GM23248 (cell line): ENCODE results near the gene KRT38. TPM values are rescaled to one million over a fixed set of nuclear protein-coding genes. Genes with fewer than 3 reads are reported as not detected.
A peak's percentile ranks its signal among the peaks of the same experiment; 100 is the strongest.

Experiments used
- DNase-seq: peaks from one replicate; pipeline ENCODE4 v3.0.0-alpha.2; 2015
- H2AFZ ChIP-seq: fragments of 200-600 bp; sonication (generic); 2 replicates; pipeline ENCODE4 v1.6.1; 2016; ENCODE audit warnings: antibody characterized with exemption
- H3F3A ChIP-seq: fragments of 200-600 bp; sonication (generic); 2 replicates; pipeline ENCODE4 v1.6.1; 2016; ENCODE audit warnings: mild to moderate bottlenecking, antibody characterized with exemption, mixed run types; ENCODE audit not compliant: insufficient read depth
- H3K27ac ChIP-seq: fragments of 200-600 bp; sonication (generic); 2 replicates; pipeline ENCODE4 v1.5.1; 2016; ENCODE audit warnings: mild to moderate bottlenecking
- H3K27me3 ChIP-seq: fragments of 200-600 bp; sonication (generic); replicated peaks from 2 replicates; pipeline ENCODE4 v1.6.1; 2016; ENCODE audit warnings: mild to moderate bottlenecking; ENCODE audit not compliant: insufficient read depth
- H3K36me3 ChIP-seq: fragments of 200-600 bp; sonication (generic); 2 replicates; pipeline ENCODE4 v1.6.1; 2016; ENCODE audit warnings: low read depth, mild to moderate bottlenecking
- H3K4me1 ChIP-seq: fragments of 200-600 bp; sonication (generic); 2 replicates; pipeline ENCODE4 v1.6.1; 2016; ENCODE audit warnings: mild to moderate bottlenecking; ENCODE audit not compliant: insufficient read depth
- H3K4me2 ChIP-seq: fragments of 200-600 bp; sonication (generic); one replicate; pipeline ENCODE4 v1.6.1; 2016; ENCODE audit warnings: mild to moderate bottlenecking; ENCODE audit not compliant: unreplicated experiment
- H3K4me3 ChIP-seq: fragments of 200-600 bp; sonication (generic); 2 replicates; pipeline ENCODE4 v1.5.1; 2016; ENCODE audit warnings: mild to moderate bottlenecking
- H3K79me2 ChIP-seq: fragments of 200-600 bp; sonication (generic); 2 replicates; pipeline ENCODE4 v1.6.1; 2016; ENCODE audit warnings: mild to moderate bottlenecking; ENCODE audit not compliant: insufficient read depth
- H3K9ac ChIP-seq: fragments of 200-600 bp; sonication (generic); 2 replicates; pipeline ENCODE4 v1.6.1; 2016; ENCODE audit warnings: mild to moderate bottlenecking
- H3K9me2 ChIP-seq: fragments of 200-600 bp; sonication (generic); 2 replicates; pipeline ENCODE4 v1.6.1; 2016; ENCODE audit warnings: mixed run types, mild to moderate bottlenecking, moderate library complexity; ENCODE audit not compliant: insufficient read depth
- H3K9me3 ChIP-seq: fragments of 200-600 bp; sonication (generic); one replicate; pipeline ENCODE4 v1.6.1; 2017; ENCODE audit warnings: low read depth
- H4K20me1 ChIP-seq: fragments of 200-600 bp; sonication (generic); 2 replicates; pipeline ENCODE4 v1.6.0; 2016; ENCODE audit not compliant: insufficient read depth
- EZH2 ChIP-seq: fragments of 200-600 bp; sonication (generic); IDR thresholded peaks from 2 replicates; pipeline ENCODE4 v1.6.1; 2018; ENCODE audit warnings: antibody characterized with exemption, mild to moderate bottlenecking; ENCODE audit not compliant: insufficient read depth, poor library complexity, severe bottlenecking
- EZH2phosphoT487 ChIP-seq: fragments of 200-600 bp; sonication (generic); IDR thresholded peaks from 2 replicates; pipeline ENCODE4 v1.6.1; 2018; ENCODE audit warnings: antibody characterized with exemption, moderate library complexity, mild to moderate bottlenecking, low read depth; ENCODE audit not compliant: insufficient read depth
- WGBS, 2 experiments: methylation state at CpG; one replicate each; pipeline ENCODE4 v1.1.6; 2015 to 2017; ENCODE audit warnings: low lambda C conversion rate in 2 of 2, low coverage in 1 of 2; ENCODE audit errors: missing lambda C conversion rate in 2 of 2; 5-methylcytosine and 5-hydroxymethylcytosine counted together
- in situ Hi-C: fragments of 300-500 bp; cut with MboI; formaldehyde crosslinking; loops from 2 replicates; pipeline ENCODE4 v1.15.0; 2020
- polyA plus RNA-seq: library from polyadenylated mRNA; unstranded; fragments of >200 nt; fragmentation: Nextera tagmentation; extraction: Ambion mirVana; gene quantifications from 2 replicates; pipeline ENCODE4 v1.2.1, GENCODE V29; 2016
- total RNA-seq: library from RNA; depleted of rRNA; stranded (reverse); fragments of >200 nt; shearing (Covaris generic); gene quantifications from 2 replicates; pipeline ENCODE4 v1.2.3, GENCODE V29; 2014

KRT38 gene
- total and polyA plus RNA-seq, 2 experiments from 2014 or later: not detected

DNA sequence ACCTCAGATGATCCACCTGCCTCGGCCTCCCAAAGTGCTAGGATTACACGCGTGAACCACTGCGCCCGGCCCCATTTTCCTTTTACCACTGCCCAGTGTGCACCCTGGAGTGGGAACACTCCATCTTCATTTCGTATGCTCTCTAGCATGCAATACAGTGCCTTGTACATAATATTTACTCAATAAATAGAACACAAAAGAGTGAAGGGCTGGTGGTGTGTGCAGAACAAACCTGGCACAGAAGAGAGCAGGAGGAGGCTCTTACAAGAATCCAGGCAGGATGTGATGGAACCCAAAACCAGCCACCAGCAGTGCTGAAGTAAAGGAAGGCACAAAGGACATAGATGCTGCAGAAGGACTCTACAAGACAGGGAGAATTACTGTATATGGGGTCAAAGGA lies 23.7 kb downstream of the KRT38 start:
- H3K4me1 ChIP-seq: peaks cover 48% of the 10 kb centered on the region
- no peaks in the 10 kb centered on the region for H4K20me1 ChIP-seq
- peak overlapping the region; percentile 8 for H3K4me2 ChIP-seq
- H3K27ac ChIP-seq: no peak overlapping the region
- H3K9ac ChIP-seq: no peak overlapping the region
- H3K36me3 ChIP-seq: no peaks in the 10 kb centered on the region
- no peak overlapping the region for H3K4me3 ChIP-seq
- H2AFZ ChIP-seq: no peak overlapping the region
- in situ Hi-C loops: no loop called here
- no peaks in the 10 kb centered on the region for H3F3A ChIP-seq
- TF ChIP-seq EZH2phosphoT487 (no peak), EZH2 (no peak)
- no peaks in the 10 kb centered on the region for H3K27me3 ChIP-seq
- WGBS, 2 experiments: 94 to 95% methylated on average over 6 of the region's 6 CpGs
- no peaks in the 10 kb centered on the region for H3K9me2 ChIP-seq
- no peaks in the 10 kb centered on the region for H3K9me3 ChIP-seq
- H3K79me2 ChIP-seq: no peaks in the 10 kb centered on the region
- DNase-seq: no peak

DNA sequence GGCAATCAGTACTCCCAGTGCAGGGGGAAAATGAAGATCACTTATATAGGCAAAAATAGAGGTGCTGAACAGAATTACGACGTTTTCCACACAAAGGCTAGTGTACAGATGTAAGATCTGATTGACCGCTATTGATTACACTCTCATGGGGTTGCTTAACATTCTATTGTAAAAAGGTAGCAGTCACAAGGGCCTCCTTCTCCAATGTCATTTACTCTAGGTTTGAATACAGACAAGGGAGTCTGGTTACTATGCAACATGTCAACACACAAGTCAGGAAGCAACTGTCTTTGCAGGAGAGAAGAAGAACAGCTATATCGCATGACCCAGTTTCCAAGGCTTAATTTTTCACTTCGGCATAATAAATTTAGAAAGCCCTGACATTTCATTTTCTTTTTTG lies 24.3 kb downstream of the KRT38 start:
- no peak overlapping the region for H3K27ac ChIP-seq
- 87 to 93% methylated on average over 5 of the region's 5 CpGs for WGBS, 2 experiments
- H3K9me2 ChIP-seq: no peaks in the 10 kb centered on the region
- peaks cover 48% of the 10 kb centered on the region for H3K4me1 ChIP-seq
- H2AFZ ChIP-seq: no peak overlapping the region
- DNase-seq: no peak
- no peak overlapping the region for H3K4me3 ChIP-seq
- no peaks in the 10 kb centered on the region for H3K9me3 ChIP-seq
- H3K36me3 ChIP-seq: no peaks in the 10 kb centered on the region
- TF ChIP-seq EZH2 (no peak), EZH2phosphoT487 (no peak)
- no peaks in the 10 kb centered on the region for H3F3A ChIP-seq
- no peaks in the 10 kb centered on the region for H4K20me1 ChIP-seq
- H3K4me2 ChIP-seq: no peak overlapping the region
- no peak overlapping the region for H3K9ac ChIP-seq
- H3K79me2 ChIP-seq: no peaks in the 10 kb centered on the region
- H3K27me3 ChIP-seq: no peaks in the 10 kb centered on the region
- in situ Hi-C loops: no loop called here

DNA sequence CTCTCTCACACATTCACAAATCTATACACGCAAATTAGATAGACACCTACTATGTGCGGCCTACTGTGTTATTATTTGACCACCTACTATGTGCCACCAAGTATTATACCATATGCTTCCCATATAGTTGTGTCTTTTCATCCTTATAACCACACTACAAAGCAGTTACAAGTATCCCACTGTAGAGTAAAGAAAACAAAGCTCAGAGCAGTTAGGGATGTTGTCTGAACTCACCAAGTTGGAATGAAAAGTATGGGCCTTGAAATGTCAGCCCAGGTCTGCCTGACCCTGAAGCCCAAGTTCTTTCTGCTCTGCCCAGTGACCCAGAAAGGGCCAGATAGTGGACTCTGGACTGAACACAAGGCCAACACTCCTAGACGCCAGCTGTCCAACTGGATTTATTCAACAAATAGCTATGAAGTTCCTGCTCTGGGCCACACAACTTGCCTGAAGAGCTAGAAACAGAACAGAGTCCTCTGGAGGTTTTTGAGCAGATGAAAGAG lies 24.9 kb downstream of the KRT38 start:
- Histone ChIP-seq H3K4me2 (peak overlapping the region; percentile 8), H3K9ac (no peak overlapping the region), H3K27me3 (no peaks in the 10 kb centered on the region), H2AFZ (no peak overlapping the region), H3K4me1 (peaks cover 42% of the 10 kb centered on the region), H3K79me2 (no peaks in the 10 kb centered on the region), H3F3A (no peaks in the 10 kb centered on the region), H3K27ac (0 out of 2 replicates have a peak overlapping the region, but pooled peaks have one; percentile 13), H3K9me3 (no peaks in the 10 kb centered on the region), H3K9me2 (no peaks in the 10 kb centered on the region), H4K20me1 (no peaks in the 10 kb centered on the region), H3K36me3 (no peaks in the 10 kb centered on the region), H3K4me3 (no peak overlapping the region)
- TF ChIP-seq EZH2phosphoT487: no peak
- TF ChIP-seq EZH2: no peak
- in situ Hi-C loops: no loop called here
- peak; percentile 39 for DNase-seq
- 77 to 84% methylated on average over 3 of the region's 3 CpGs for WGBS, 2 experiments

DNA sequence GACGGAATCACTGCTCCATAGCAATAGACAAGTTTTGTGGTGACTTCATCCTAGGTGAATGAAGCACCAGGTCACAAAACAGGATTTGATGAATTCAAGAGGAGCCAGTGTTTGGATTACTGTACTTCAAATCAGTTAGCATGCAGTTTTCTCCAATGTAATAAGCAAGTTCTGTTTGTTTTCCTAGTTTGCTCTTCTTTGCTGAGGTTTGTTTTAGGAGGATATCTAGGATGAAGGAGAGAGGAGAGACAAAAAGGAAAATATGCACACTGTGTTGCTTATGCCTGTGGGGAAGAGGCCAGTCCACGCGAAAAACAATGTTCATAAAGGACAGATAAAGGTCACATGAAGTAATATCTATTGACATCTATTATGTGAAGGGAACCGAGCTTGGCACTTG lies 25.4 kb downstream of the KRT38 start:
- 93 to 98% methylated on average over 4 of the region's 4 CpGs for WGBS, 2 experiments
- no peak for DNase-seq
- no peak overlapping the region for H3K27ac ChIP-seq

DNA sequence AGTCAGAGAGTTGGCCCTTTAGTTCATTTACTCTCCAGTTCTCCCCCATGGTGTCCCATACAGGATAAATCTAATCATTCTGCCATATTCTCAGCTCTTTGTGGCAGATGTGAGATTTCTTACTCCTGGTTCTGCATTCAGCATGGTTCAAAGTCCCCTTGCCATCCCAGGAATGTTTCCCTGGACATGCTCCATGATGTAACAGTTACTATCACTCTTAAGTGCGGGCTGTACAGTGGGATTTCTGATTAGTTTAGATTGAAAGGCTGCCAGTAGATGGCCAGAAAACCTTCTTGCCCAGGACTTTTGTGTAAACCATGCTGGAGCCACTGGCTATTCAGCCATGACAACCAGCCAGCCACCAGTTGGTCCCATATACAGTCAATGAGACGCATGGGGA lies 26.8 kb downstream of the KRT38 start:
- 86 to 89% methylated on average over 2 of the region's 2 CpGs for WGBS, 2 experiments
- no peak for DNase-seq
- no peak for TF ChIP-seq EZH2phosphoT487
- no peak for TF ChIP-seq EZH2

More for the DNA sequence above, 25.4 kb downstream of the KRT38 start:
- Histone ChIP-seq H3K79me2 (no peaks in the 10 kb centered on the region), H2AFZ (no peak overlapping the region), H3K4me1 (peaks cover 38% of the 10 kb centered on the region), H3K4me2 (peak overlapping the region; percentile 8), H3K36me3 (no peaks in the 10 kb centered on the region), H3K9me3 (no peaks in the 10 kb centered on the region), H3K9ac (no peak overlapping the region), H4K20me1 (no peaks in the 10 kb centered on the region), H3K27me3 (no peaks in the 10 kb centered on the region), H3K9me2 (no peaks in the 10 kb centered on the region), H3K4me3 (no peak overlapping the region), H3F3A (no peaks in the 10 kb centered on the region)
- in situ Hi-C loops: no loop called here
- TF ChIP-seq EZH2 (no peak), EZH2phosphoT487 (no peak)

More for the DNA sequence above, 26.8 kb downstream of the KRT38 start:
- H3F3A ChIP-seq: no peaks in the 10 kb centered on the region
- H3K27me3 ChIP-seq: no peaks in the 10 kb centered on the region
- H3K9me2 ChIP-seq: no peaks in the 10 kb centered on the region
- peaks cover 28% of the 10 kb centered on the region for H3K4me1 ChIP-seq
- H3K36me3 ChIP-seq: no peaks in the 10 kb centered on the region
- H3K4me2 ChIP-seq: no peak overlapping the region
- H3K79me2 ChIP-seq: no peaks in the 10 kb centered on the region
- no peak overlapping the region for H3K9ac ChIP-seq
- no peaks in the 10 kb centered on the region for H3K9me3 ChIP-seq
- H3K27ac ChIP-seq: no peak overlapping the region
- H4K20me1 ChIP-seq: no peaks in the 10 kb centered on the region
- no peak overlapping the region for H3K4me3 ChIP-seq
- H2AFZ ChIP-seq: no peak overlapping the region
- in situ Hi-C loops: no loop called here
